Stimulated activated CD4-positive, alpha-beta T cell treated with anti-CD3 and anti-CD28 coated beads, TNF-alpha, amount 100 ng/mL, for 4 hours (primary cell): ENCODE results near the gene KDM5A.

Experiments used
- DNase-seq, 3 experiments: peaks; one replicate each; pipeline ENCODE4 v3.0.0-alpha.2; 2020; ENCODE audit warnings: low read depth in 3 of 3

KDM5A gene

GRCh38 chr12:272942-273341 is 116.2 kb downstream of the KDM5A start:
- no peak for DNase-seq

GRCh38 chr12:271161-271560 is 118.0 kb downstream of the KDM5A start:
- no peak for DNase-seq

GRCh38 chr12:269191-269590 is 119.9 kb downstream of the KDM5A start:
- DNase-seq, result no peak

GRCh38 chr12:268483-268840 is 120.7 kb downstream of the KDM5A start:
- DNase-seq, result no peak

GRCh38 chr12:267581-268482 is 121.3 kb downstream of the KDM5A start:
- no peak for DNase-seq

- DNase-seq, result no peak
These were observed 124.0 kb downstream of the KDM5A start for GRCh38 chr12:265096-265495.

- DNase-seq, result no peak
These were observed 124.9 kb downstream of the KDM5A start for GRCh38 chr12:264269-264668.

- no peak for DNase-seq
These were observed 125.5 kb downstream of the KDM5A start for GRCh38 chr12:263574-263973.

GRCh38 chr12:262817-263216 is 126.3 kb downstream of the KDM5A start, which contains the start of gene SLC6A13:
Gene SLC6A13, minus strand, starts transcription at chr12:262836. Its CDS starts 2,784 bp downstream, at chr12:260052.
- DNase-seq, result no peak

- DNase-seq, result no peak
These were observed 127.0 kb downstream of the KDM5A start for GRCh38 chr12:262113-262512.

- no peak for DNase-seq
These were observed 131.4 kb downstream of the KDM5A start for GRCh38 chr12:257521-258321.

- DNase-seq, result no peak
These were observed 132.2 kb downstream of the KDM5A start for GRCh38 chr12:256958-257357.

- no peak for DNase-seq
These were observed 132.9 kb downstream of the KDM5A start for GRCh38 chr12:256225-256624.

- no peak for DNase-seq
These were observed 134.2 kb downstream of the KDM5A start for GRCh38 chr12:254912-255311.

- no peak for DNase-seq
These were observed 135.1 kb downstream of the KDM5A start for GRCh38 chr12:254039-254438.

GRCh38 chr12:253116-253831 is 135.8 kb downstream of the KDM5A start:
- DNase-seq, result no peak

GRCh38 chr12:252636-253035 is 136.5 kb downstream of the KDM5A start:
- DNase-seq, result no peak

- no peak for DNase-seq
These were observed 141.8 kb downstream of the KDM5A start for GRCh38 chr12:247271-247670.

GRCh38 chr12:243381-243780 is 145.7 kb downstream of the KDM5A start:
- DNase-seq, result no peak

GRCh38 chr12:242496-242895 is 146.6 kb downstream of the KDM5A start:
- DNase-seq, result no peak

GRCh38 chr12:241266-241665 is 147.9 kb downstream of the KDM5A start:
- no peak for DNase-seq

GRCh38 chr12:240566-240965 is 148.6 kb downstream of the KDM5A start:
- DNase-seq, result no peak
